ENCODE results near the gene ENOX1. TPM values are rescaled to one million over a fixed set of nuclear protein-coding genes. Genes with fewer than 3 reads are reported as not detected.

ENOX1 gene
- polyA plus RNA-seq, 1 donor (not counting 4 experiments of a cell fraction or from before 2014, with no cell fraction given), result 1.1 TPM

DNA sequence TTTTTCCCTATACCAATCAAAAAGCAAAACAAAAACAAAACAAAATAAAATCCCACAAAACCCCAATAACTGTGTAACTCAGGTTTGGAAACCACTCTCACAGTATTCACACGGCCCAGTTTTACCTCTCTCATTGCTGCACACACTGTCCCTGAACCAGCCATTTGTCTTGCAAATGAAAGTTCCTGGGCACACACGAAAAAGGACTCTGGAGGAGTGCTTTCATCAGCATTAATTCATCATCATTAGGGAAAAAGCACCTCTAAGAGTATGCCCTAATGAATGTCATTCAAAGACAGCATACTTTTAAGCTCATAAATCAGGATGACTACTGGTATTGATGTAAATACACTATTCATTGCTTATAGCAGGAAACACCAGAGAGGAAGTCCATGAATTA lies 457.1 kb downstream of the ENOX1 start:
- H3K4me2 ChIP-seq (ENCODE audit: control insufficient read depth, extremely low read depth, insufficient read depth, low read depth, low read length), result no peak overlapping the region
- H2AFZ ChIP-seq (ENCODE audit: control insufficient read depth, low read length), result no peak overlapping the region
- H3K27me3 ChIP-seq (ENCODE audit: control insufficient read depth, extremely low read depth, insufficient read depth, low read length), result no peaks in the 10 kb centered on the region
- H3K9me3 ChIP-seq (ENCODE audit: control insufficient read depth, low read depth, low read length), result no peaks in the 10 kb centered on the region
- no peak overlapping the region for H3K27ac ChIP-seq (ENCODE audit: control insufficient read depth, insufficient read depth, low read length)
- no peaks in the 10 kb centered on the region for H4K20me1 ChIP-seq (ENCODE audit: control insufficient read depth, extremely low read depth, insufficient read depth, low read length)
- peaks cover 7% of the 10 kb centered on the region for H3K4me1 ChIP-seq (ENCODE audit: control insufficient read depth, extremely low read depth, insufficient read depth, low read length)
- no peak for FAIRE-seq
- H3K9ac ChIP-seq (ENCODE audit: control insufficient read depth, extremely low read depth, insufficient read depth, low read length), result no peak overlapping the region
- H3K36me3 ChIP-seq (ENCODE audit: control insufficient read depth in 2 of 2, extremely low read depth in 1 of 2, insufficient read depth in 2 of 2, low read length in 2 of 2), result no peaks in the 10 kb centered on the region
- H3K79me2 ChIP-seq (ENCODE audit: control insufficient read depth, insufficient read depth, low read length), result no peaks in the 10 kb centered on the region
- no peak overlapping the region for H3K4me3 ChIP-seq (ENCODE audit: control insufficient read depth in 2 of 3, extremely low read depth in 1 of 3, insufficient read depth in 2 of 3, low read depth in 1 of 3, low read length in 3 of 3)
- dilution Hi-C loops (cut with MboI; ENCODE audit: extremely low pct_ligation_motif_present, low sequenced_read_pairs), result no loop called here
- no peaks in the 10 kb centered on the region for H3K9me1 ChIP-seq (ENCODE audit: control insufficient read depth, extremely low read depth, insufficient read depth, low read length)
- DNase-seq (ENCODE audit: low read depth, low spot score), result no peak
- no peak for TF ChIP-seq CTCF (optimal IDR thresholded peaks at IDR 0.05 in 1 of 3, IDR thresholded peaks at IDR 0.05 in 1 of 3, conservative IDR thresholded peaks at IDR 0.05 in 1 of 3; ENCODE audit: extremely low read depth in 1 of 3, insufficient read depth in 2 of 3, low read length in 3 of 3)
- TF ChIP-seq EZH2 (IDR thresholded peaks at IDR 0.05; ENCODE audit: low read length), result no peak

- Histone ChIP-seq H3K36me3 (ENCODE audit: control insufficient read depth in 2 of 2, extremely low read depth in 1 of 2, insufficient read depth in 2 of 2, low read length in 2 of 2) (no peaks in the 10 kb centered on the region), H4K20me1 (ENCODE audit: control insufficient read depth, extremely low read depth, insufficient read depth, low read length) (no peaks in the 10 kb centered on the region), H3K9me3 (ENCODE audit: control insufficient read depth, low read depth, low read length) (no peaks in the 10 kb centered on the region), H3K9ac (ENCODE audit: control insufficient read depth, extremely low read depth, insufficient read depth, low read length) (no peak overlapping the region), H3K4me3 (ENCODE audit: control insufficient read depth in 2 of 3, extremely low read depth in 1 of 3, insufficient read depth in 2 of 3, low read depth in 1 of 3, low read length in 3 of 3) (no peak overlapping the region), H3K27ac (ENCODE audit: control insufficient read depth, insufficient read depth, low read length) (no peak overlapping the region), H2AFZ (ENCODE audit: control insufficient read depth, low read length) (no peak overlapping the region), H3K79me2 (ENCODE audit: control insufficient read depth, insufficient read depth, low read length) (no peaks in the 10 kb centered on the region), H3K4me2 (ENCODE audit: control insufficient read depth, extremely low read depth, insufficient read depth, low read depth, low read length) (no peak overlapping the region), H3K9me1 (ENCODE audit: control insufficient read depth, extremely low read depth, insufficient read depth, low read length) (no peaks in the 10 kb centered on the region), H3K27me3 (ENCODE audit: control insufficient read depth, extremely low read depth, insufficient read depth, low read length) (no peaks in the 10 kb centered on the region), H3K4me1 (ENCODE audit: control insufficient read depth, extremely low read depth, insufficient read depth, low read length) (peaks cover 7% of the 10 kb centered on the region)
- dilution Hi-C loops (cut with MboI; ENCODE audit: extremely low pct_ligation_motif_present, low sequenced_read_pairs), result no loop called here
- DNase-seq (ENCODE audit: low read depth, low spot score), result no peak
- no peak for FAIRE-seq
- no peak for TF ChIP-seq EZH2 (IDR thresholded peaks at IDR 0.05; ENCODE audit: low read length)
- TF ChIP-seq CTCF (optimal IDR thresholded peaks at IDR 0.05 in 1 of 3, IDR thresholded peaks at IDR 0.05 in 1 of 3, conservative IDR thresholded peaks at IDR 0.05 in 1 of 3; ENCODE audit: extremely low read depth in 1 of 3, insufficient read depth in 2 of 3, low read length in 3 of 3), result no peak
Observed at GRCh38 chr13:43328907-43329306, 457.9 kb downstream of the ENOX1 start.

Measured in keratinocyte (primary cell).